Measurements from ENCODE around the gene ERN1.
"Not testable (repeated sequence)": the region's sequence is repeated elsewhere in the genome, so short reads cannot be mapped to it uniquely, and the experiment has no call there.

The ERN1 gene

GRCh38 chr17:64020056-64020766, 109.7 kb downstream of the ERN1 start, which contains the start of gene ICAM2 (continued):
- TF ChIP-seq, protein P1, sequence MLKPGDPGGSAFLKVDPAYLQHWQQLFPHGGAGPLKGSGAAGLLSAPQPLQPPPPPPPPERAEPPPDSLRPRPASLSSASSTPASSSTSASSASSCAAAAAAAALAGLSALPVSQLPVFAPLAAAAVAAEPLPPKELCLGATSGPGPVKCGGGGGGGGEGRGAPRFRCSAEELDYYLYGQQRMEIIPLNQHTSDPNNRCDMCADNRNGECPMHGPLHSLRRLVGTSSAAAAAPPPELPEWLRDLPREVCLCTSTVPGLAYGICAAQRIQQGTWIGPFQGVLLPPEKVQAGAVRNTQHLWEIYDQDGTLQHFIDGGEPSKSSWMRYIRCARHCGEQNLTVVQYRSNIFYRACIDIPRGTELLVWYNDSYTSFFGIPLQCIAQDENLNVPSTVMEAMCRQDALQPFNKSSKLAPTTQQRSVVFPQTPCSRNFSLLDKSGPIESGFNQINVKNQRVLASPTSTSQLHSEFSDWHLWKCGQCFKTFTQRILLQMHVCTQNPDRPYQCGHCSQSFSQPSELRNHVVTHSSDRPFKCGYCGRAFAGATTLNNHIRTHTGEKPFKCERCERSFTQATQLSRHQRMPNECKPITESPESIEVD (tag by site-specific recombination; IDR thresholded peaks at IDR 0.05), result no peak
- TF ChIP-seq ZNF558 (tag by site-specific recombination; IDR thresholded peaks at IDR 0.05), result no peak
- TF ChIP-seq, protein P2, sequence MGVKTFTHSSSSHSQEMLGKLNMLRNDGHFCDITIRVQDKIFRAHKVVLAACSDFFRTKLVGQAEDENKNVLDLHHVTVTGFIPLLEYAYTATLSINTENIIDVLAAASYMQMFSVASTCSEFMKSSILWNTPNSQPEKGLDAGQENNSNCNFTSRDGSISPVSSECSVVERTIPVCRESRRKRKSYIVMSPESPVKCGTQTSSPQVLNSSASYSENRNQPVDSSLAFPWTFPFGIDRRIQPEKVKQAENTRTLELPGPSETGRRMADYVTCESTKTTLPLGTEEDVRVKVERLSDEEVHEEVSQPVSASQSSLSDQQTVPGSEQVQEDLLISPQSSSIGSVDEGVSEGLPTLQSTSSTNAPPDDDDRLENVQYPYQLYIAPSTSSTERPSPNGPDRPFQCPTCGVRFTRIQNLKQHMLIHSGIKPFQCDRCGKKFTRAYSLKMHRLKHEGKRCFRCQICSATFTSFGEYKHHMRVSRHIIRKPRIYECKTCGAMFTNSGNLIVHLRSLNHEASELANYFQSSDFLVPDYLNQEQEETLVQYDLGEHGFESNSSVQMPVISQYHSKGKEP (tag by site-specific recombination; IDR thresholded peaks at IDR 0.05), result no peak

DNA sequence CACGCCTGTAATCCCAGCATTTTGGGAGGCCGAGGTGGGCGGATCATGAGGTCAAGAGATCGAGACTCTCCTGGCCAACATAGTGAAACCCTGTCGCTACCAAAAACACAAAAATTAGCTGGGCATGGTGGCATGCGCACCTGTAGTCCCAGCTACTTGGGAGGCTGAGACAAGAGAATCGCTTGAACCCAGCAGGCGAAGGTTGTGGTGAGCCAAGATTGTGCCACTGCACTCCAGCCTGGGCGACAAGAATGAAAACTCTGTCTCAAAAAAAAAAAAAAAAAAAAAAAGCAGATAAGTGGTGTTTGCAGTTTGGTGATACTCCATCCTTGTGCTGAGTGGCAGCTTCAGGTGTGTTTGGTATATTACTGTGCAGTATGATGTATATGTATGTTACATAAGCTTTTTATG, 110.4 kb downstream of the ERN1 start:
- POLR2A ChIA-PET, result interaction anchor here (1.2 kb wide), 1 partner anchor 10 kb away, joined by 5 read pairs; no protein-coding TSS in a partner anchor
- CTCF ChIA-PET, result interaction anchor here (0.6 to 1.6 kb wide), 4 partner anchors 9 to 113 kb away, joined by 3 to 5 read pairs (median 3); partner anchors contain the start of gene CSHL1

DNA sequence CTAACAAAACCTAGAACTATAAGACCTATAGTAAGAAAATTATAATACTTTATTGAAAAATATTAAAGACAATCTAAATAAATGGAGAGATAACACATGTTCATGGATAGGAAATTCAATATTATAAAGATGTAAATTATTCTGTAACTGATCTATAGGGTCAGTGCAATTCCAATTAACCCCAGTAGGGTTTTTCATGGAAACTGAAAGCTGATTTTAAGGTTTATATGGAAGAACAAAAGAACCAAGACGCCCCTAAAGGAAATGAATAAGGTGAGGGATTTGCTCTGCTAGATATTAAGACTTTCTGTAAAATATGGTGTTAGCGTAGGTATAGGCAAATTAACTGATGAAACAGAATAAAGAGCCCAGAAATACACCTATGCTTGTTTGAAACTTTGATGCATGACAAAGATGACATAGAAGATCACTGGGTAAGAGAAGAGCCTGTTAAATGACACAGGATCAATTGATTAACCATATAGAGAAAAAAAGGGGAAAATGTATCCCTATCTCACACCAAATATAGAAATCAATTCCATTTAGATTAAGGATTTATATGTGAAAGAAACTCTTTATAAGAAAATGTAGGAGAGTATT, 112.5 kb downstream of the ERN1 start:
- Histone ChIP-seq H3K27ac (ENCODE audit: extremely low read depth, low read depth, low read length) (no peak overlapping the region), H3K36me3 (ENCODE audit: control insufficient read depth in 2 of 2, insufficient read depth in 1 of 2, low read length in 2 of 2) (no peaks in the 10 kb centered on the region), H3K4me3 (ENCODE audit: low read depth, low read length) (no peak overlapping the region), H3K9me3 (ENCODE audit: control insufficient read depth, insufficient read depth, low read depth, low read length) (no peaks in the 10 kb centered on the region), H3K4me1 (ENCODE audit: control insufficient read depth, insufficient read depth, low read length) (no peaks in the 10 kb centered on the region)
- ChIA-PET CTCF (interaction anchor here (0.6 to 2.1 kb wide), 10 partner anchors 8 to 406 kb away, joined by 3 to 18 read pairs (median 4); no protein-coding TSS in a partner anchor), POLR2A (interaction anchor here (1.2 kb wide), 1 partner anchor 128 kb away, joined by 7 read pairs; no protein-coding TSS in a partner anchor)
- no peak for TF ChIP-seq ZNF670 (tag by site-specific recombination; IDR thresholded peaks at IDR 0.05; ENCODE audit: low read depth)
- TF ChIP-seq ZNF580 (tag by site-specific recombination; IDR thresholded peaks at IDR 0.05), result no peak
- TF ChIP-seq ZNF747 (tag by site-specific recombination; IDR thresholded peaks at IDR 0.05), result no peak
- no peak for TF ChIP-seq RBAK (tag by site-specific recombination; IDR thresholded peaks at IDR 0.05)
- TF ChIP-seq, protein P3, sequence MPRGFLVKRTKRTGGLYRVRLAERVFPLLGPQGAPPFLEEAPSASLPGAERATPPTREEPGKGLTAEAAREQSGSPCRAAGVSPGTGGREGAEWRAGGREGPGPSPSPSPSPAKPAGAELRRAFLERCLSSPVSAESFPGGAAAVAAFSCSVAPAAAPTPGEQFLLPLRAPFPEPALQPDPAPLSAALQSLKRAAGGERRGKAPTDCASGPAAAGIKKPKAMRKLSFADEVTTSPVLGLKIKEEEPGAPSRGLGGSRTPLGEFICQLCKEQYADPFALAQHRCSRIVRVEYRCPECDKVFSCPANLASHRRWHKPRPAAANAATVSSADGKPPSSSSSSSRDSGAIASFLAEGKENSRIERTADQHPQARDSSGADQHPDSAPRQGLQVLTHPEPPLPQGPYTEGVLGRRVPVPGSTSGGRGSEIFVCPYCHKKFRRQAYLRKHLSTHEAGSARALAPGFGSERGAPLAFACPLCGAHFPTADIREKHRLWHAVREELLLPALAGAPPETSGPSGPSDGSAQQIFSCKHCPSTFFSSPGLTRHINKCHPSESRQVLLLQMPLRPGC (tag by site-specific recombination; IDR thresholded peaks at IDR 0.05), result no peak
- TF ChIP-seq ZNF660 (tag by site-specific recombination; IDR thresholded peaks at IDR 0.05), result no peak
- TF ChIP-seq ZNF629 (tag by site-specific recombination; IDR thresholded peaks at IDR 0.05), result no peak
- TF ChIP-seq, protein P4, sequence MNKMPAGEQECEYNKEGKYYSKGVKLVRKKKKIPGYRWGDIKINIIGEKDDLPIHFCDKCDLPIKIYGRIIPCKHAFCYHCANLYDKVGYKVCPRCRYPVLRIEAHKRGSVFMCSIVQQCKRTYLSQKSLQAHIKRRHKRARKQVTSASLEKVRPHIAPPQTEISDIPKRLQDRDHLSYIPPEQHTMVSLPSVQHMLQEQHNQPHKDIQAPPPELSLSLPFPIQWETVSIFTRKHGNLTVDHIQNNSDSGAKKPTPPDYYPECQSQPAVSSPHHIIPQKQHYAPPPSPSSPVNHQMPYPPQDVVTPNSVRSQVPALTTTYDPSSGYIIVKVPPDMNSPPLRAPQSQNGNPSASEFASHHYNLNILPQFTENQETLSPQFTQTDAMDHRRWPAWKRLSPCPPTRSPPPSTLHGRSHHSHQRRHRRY (tag by site-specific recombination; IDR thresholded peaks at IDR 0.05), result no peak
- no peak for TF ChIP-seq ZEB2 (tag by site-specific recombination; IDR thresholded peaks at IDR 0.05)
- TF ChIP-seq ZNF248 (tag by site-specific recombination; IDR thresholded peaks at IDR 0.05), result no peak
- no peak for TF ChIP-seq HOXD13 (CRISPR knock-in tag; IDR thresholded peaks at IDR 0.05; ENCODE audit: borderline replicate concordance)
- no peak for TF ChIP-seq TRIM28 (IDR thresholded peaks at IDR 0.05; ENCODE audit: borderline replicate concordance, low read length)
- TF ChIP-seq, protein P5, sequence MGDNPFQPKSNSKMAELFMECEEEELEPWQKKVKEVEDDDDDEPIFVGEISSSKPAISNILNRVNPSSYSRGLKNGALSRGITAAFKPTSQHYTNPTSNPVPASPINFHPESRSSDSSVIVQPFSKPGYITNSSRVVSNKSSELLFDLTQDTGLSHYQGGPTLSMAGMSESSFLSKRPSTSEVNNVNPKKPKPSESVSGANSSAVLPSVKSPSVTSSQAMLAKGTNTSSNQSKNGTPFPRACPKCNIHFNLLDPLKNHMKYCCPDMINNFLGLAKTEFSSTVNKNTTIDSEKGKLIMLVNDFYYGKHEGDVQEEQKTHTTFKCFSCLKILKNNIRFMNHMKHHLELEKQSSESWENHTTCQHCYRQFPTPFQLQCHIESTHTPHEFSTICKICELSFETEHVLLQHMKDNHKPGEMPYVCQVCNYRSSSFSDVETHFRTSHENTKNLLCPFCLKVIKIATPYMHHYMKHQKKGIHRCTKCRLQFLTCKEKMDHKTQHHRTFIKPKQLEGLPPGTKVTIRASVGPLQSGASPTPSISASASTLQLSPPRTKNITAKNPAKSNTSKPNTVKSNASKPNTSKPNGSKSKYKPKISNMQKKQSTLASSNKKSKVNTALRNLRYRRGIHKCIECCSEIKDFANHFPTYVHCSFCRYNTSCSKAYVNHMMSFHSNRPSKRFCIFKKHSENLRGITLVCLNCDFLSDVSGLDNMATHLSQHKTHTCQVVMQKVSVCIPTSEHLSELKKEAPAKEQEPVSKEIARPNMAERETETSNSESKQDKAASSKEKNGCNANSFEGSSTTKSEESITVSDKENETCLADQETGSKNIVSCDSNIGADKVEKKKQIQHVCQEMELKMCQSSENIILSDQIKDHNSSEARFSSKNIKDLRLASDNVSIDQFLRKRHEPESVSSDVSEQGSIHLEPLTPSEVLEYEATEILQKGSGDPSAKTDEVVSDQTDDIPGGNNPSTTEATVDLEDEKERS (tag by site-specific recombination; IDR thresholded peaks at IDR 0.05), result no peak

More for the DNA sequence above, 110.4 kb downstream of the ERN1 start:
- H3K27ac ChIP-seq (ENCODE audit: extremely low read depth, low read depth, low read length); H3K4me3 ChIP-seq (ENCODE audit: low read depth, low read length); H3K4me1 ChIP-seq (ENCODE audit: control insufficient read depth, insufficient read depth, low read length); H3K9me3 ChIP-seq (ENCODE audit: control insufficient read depth, insufficient read depth, low read depth, low read length); H3K36me3 ChIP-seq (ENCODE audit: control insufficient read depth in 2 of 2, insufficient read depth in 1 of 2, low read length in 2 of 2): not testable (repeated sequence)

All from HEK293 (cell line).